Gastrocnemius medialis (tissue), 4 donors: ENCODE data around the gene ATXN1. TPM values are rescaled to one million over a fixed set of nuclear protein-coding genes. Genes with fewer than 3 reads are reported as not detected.

Experiments
- ATAC-seq, 2 donors: fragments of 150-250 bp; one replicate each; pipeline ENCODE4 v1.9.1; 2016
- DNase-seq, 2 donors: peaks; one replicate each; pipeline ENCODE4 v3.0.0-alpha.2; 2019
- H3K27ac ChIP-seq, 4 donors: fragments of 200-600 bp; sonication (generic); 1 replicate in 1 of 4; 2 replicates in 3 of 4; pipeline ENCODE4 v1.5.1; 2016 to 2018; ENCODE audit warnings: mild to moderate bottlenecking in 2 of 4, moderate library complexity in 1 of 4
- H3K27me3 ChIP-seq, 3 donors: fragments of 200-600 bp; sonication (generic) in 2 of 3; 1 replicate in 1 of 3; 2 replicates in 2 of 3; pipeline versions ENCODE4 v1.5.1 to v1.6.0; 2016 to 2019; ENCODE audit warnings: mild to moderate bottlenecking in 1 of 3, moderate library complexity in 1 of 3
- H3K36me3 ChIP-seq, 2 donors: fragments of 200-600 bp; sonication (generic) in 1 of 2; one replicate each; pipeline ENCODE4 v1.5.1; 2017 to 2018
- H3K4me1 ChIP-seq, 2 donors: fragments of 200-600 bp; sonication (generic) in 1 of 2; one replicate each; pipeline ENCODE4 v1.5.1; 2016 to 2017; ENCODE audit warnings: mild to moderate bottlenecking in 2 of 2
- H3K4me3 ChIP-seq, 4 donors: fragments of 200-600 bp; sonication (generic) in 3 of 4; 1 replicate in 1 of 4; 2 replicates in 3 of 4; pipeline ENCODE4 v1.5.1; 2016 to 2019; ENCODE audit warnings: mild to moderate bottlenecking in 2 of 4
- H3K9me3 ChIP-seq, 3 donors: fragments of 200-600 bp; sonication (generic) in 2 of 3; 1 replicate in 1 of 3; 2 replicates in 2 of 3; pipeline ENCODE4 v1.5.1; 2016 to 2019
- POLR2A ChIP-seq, 2 donors: fragments of 450-650 bp; IDR thresholded peaks; one replicate each; pipeline ENCODE4 v1.6.1; 2017; ENCODE audit warnings: antibody characterized with exemption in 2 of 2, mild to moderate bottlenecking in 2 of 2, moderate library complexity in 2 of 2
- in situ Hi-C, 4 donors: fragments of 200-750 bp; cut with MboI; loops; one replicate each; pipeline versions ENCODE4 v1.15.0 to v1.8.0; 2017; ENCODE audit warnings: low sequenced_read_pairs in 4 of 4
- intact Hi-C: fragments of 100-400 bp; cut with DNase I; formaldehyde crosslinking; loops from one replicate; pipeline ENCODE4 v1.15.1; 2023; ENCODE audit warnings: low total_unique reads
- total RNA-seq, 4 donors: library from RNA; depleted of rRNA; stranded (reverse); fragments of >200 nt; gene quantifications; one replicate each; pipeline versions ENCODE4 v1.1.0 to v1.2.3, GENCODE V29; 2016
- TF ChIP-seq, protein P1 (sequence below), 5 experiments: fragments of 450-650 bp in 3 of 5; fragments of 200-600 bp in 2 of 5; sonication (generic) in 2 of 5; IDR thresholded peaks in 4 of 5; conservative IDR thresholded peaks in 1 of 5; 1 replicate in 4 of 5; 2 replicates in 1 of 5; pipeline ENCODE4 v1.5.1; 2016 to 2019; ENCODE audit warnings: antibody characterized with exemption in 5 of 5, mild to moderate bottlenecking in 3 of 5, moderate library complexity in 3 of 5

ATXN1 gene
- total RNA-seq, 4 donors from 2014 or later: 21.8 to 42.9 (median 33.1) TPM

DNA sequence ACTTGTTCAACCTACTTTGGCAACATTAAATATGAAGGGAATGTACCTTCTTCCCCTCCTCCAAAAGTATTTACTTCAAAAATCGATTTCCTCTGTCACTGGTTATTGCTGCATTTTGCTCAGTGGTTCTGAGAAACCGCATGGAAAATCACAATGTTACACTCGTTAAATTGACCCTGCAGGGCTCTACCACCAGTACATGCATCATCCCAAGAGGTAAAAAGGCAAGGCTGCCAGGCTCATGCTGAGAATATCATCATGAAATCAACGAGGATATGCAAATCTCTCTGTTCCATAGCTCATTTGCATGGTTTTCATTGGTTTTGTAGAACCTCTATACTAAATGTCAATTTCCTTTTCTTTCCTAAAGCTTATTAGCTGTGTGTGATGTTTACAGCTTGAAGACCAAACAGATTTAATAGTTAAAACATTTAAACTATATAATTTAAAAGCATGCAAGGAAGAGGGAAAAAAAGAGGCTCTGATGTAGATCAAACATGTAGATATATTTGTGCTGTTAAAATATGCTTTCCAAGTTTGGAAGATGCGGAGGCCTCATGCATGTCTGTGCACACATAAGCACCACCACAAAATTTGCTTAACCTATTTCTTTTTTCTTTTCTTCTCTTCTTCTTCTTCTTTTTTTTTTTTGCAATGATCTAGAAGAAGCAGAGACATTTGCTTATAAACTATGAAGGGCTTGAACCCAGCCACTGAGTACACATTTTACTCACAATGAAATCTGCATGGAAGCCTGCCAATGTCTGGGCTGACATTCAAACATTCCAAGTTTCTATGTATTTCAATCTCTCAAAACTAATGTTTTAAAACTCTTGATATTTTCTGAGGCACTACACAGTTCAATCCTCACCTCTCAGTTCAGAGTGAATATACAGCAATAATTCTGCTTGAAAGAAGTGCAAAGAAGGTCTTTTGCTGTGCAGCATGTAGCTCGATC is 328.9 kb downstream of the ATXN1 start:
- Histone ChIP-seq H3K27me3 (no peaks in the 10 kb centered on the region), H3K4me1 (peaks cover 10 to 11% of the 10 kb centered on the region in 2 donors), H3K36me3 (no peaks in the 10 kb centered on the region), H3K4me3 (no peak overlapping the region), H3K9me3 (no peaks in the 10 kb centered on the region), H3K27ac (no peak overlapping the region)
- no peak for DNase-seq
- ATAC-seq: no peak
- intact Hi-C loops: no loop called here
- in situ Hi-C loops: no loop called here
- no peak for TF ChIP-seq POLR2A (IDR thresholded peaks at IDR 0.05)
- TF ChIP-seq, protein P1, sequence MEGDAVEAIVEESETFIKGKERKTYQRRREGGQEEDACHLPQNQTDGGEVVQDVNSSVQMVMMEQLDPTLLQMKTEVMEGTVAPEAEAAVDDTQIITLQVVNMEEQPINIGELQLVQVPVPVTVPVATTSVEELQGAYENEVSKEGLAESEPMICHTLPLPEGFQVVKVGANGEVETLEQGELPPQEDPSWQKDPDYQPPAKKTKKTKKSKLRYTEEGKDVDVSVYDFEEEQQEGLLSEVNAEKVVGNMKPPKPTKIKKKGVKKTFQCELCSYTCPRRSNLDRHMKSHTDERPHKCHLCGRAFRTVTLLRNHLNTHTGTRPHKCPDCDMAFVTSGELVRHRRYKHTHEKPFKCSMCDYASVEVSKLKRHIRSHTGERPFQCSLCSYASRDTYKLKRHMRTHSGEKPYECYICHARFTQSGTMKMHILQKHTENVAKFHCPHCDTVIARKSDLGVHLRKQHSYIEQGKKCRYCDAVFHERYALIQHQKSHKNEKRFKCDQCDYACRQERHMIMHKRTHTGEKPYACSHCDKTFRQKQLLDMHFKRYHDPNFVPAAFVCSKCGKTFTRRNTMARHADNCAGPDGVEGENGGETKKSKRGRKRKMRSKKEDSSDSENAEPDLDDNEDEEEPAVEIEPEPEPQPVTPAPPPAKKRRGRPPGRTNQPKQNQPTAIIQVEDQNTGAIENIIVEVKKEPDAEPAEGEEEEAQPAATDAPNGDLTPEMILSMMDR (IDR thresholded peaks at IDR 0.05 in 4 of 5, conservative IDR thresholded peaks at IDR 0.05 in 1 of 5): no peak

DNA sequence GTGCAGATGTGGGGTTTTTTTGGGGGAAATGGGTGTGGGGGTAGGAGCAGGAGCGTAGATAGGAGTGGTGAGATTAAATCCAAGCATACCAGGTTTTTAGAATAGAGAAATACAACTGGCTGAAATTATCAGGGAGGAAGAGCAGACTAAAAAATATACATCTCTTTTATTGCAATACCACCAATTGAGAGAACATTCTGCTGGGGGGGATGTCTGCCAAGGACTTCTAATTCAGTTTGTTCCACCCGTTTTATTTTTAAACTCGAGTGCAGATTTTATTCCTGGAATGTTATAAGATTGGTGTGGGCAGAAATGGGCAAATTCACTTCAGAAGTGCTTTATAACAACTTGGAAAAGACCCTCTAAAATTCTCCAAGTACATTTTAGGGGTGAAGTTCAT is 330.2 kb downstream of the ATXN1 start:
- Histone ChIP-seq H3K9me3 (no peaks in the 10 kb centered on the region), H3K4me3 (no peak overlapping the region), H3K27ac (no peak overlapping the region), H3K27me3 (no peaks in the 10 kb centered on the region), H3K4me1 (peaks cover 10 to 11% of the 10 kb centered on the region in 2 donors), H3K36me3 (no peaks in the 10 kb centered on the region)
- intact Hi-C loops: no loop called here
- TF ChIP-seq, protein P1 (IDR thresholded peaks at IDR 0.05 in 4 of 5, conservative IDR thresholded peaks at IDR 0.05 in 1 of 5): no peak
- TF ChIP-seq POLR2A (IDR thresholded peaks at IDR 0.05): no peak
- ATAC-seq (no peak), DNase-seq (no peak)
- in situ Hi-C loops: no loop called here

DNA sequence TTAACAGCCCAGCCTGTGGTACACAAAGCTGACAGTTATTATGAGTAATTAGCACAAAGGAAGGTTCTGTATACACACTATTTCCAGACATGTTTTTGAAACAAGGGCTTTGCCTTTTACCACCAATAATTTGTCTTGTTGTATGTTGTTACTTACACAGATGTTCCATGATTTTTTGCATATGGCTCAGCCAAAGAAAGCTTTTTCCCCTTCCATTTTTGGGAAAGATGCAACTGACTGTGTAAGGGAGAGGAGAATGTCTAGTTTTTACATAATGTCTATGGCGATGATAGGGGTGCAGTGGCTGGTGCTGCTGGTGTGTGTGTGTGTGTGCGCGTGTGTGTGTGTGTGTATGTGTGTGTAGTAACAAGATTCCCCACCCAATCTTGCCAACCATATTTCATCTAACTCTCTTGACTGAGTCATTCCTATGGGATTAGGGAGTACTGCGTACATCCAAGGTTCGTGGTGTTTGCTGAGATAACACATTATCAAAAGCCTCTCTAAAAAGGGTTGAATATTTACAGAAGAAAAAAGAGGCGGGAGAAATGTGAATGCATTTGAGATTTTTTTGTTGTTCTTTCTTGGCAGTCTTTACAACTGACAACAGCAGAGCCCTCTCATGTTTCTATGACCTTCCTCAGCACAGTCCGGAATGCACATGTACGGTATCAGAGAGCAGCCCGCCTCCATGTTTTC is 330.7 kb downstream of the ATXN1 start:
- no peak for TF ChIP-seq POLR2A (IDR thresholded peaks at IDR 0.05)
- TF ChIP-seq, protein P1 (IDR thresholded peaks at IDR 0.05 in 4 of 5, conservative IDR thresholded peaks at IDR 0.05 in 1 of 5): no peak
- no peaks in the 10 kb centered on the region for H3K36me3 ChIP-seq
- no peak overlapping the region for H3K4me3 ChIP-seq
- no peaks in the 10 kb centered on the region for H3K9me3 ChIP-seq
- H3K27ac ChIP-seq: no peak overlapping the region
- H3K4me1 ChIP-seq: peaks cover 10 to 11% of the 10 kb centered on the region in 2 donors
- intact Hi-C loops: no loop called here
- no peaks in the 10 kb centered on the region for H3K27me3 ChIP-seq
- no peak for DNase-seq
- no peak for ATAC-seq
- in situ Hi-C loops: no loop called here

DNA sequence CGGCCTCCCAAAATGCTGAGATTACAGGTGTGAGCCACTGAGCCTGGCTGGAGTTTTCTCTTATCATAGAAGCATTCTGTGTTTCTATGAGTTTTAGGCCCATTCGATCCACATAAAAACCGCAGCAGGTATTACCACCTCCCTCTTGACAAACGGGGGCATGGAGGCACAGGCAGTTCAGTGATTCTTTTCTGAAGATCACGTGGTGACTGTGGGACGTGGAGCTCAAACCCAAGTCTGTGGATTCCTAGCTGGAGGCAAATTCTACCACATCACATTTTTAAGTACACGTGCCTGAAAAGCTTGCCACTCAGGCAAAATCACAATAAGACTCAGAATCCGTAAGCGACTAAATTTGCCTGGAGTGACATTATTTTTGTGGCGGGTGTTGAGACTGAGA is 331.6 kb downstream of the ATXN1 start:
- H3K27me3 ChIP-seq: no peaks in the 10 kb centered on the region
- H3K4me3 ChIP-seq: no peak overlapping the region
- no peak for TF ChIP-seq POLR2A (IDR thresholded peaks at IDR 0.05)
- TF ChIP-seq, protein P1 (IDR thresholded peaks at IDR 0.05 in 4 of 5, conservative IDR thresholded peaks at IDR 0.05 in 1 of 5): no peak
- H3K4me1 ChIP-seq: peaks cover 10 to 11% of the 10 kb centered on the region in 2 donors
- H3K36me3 ChIP-seq: no peaks in the 10 kb centered on the region
- in situ Hi-C loops (no loop called here), intact Hi-C loops (no loop called here)
- no peak overlapping the region for H3K27ac ChIP-seq
- no peaks in the 10 kb centered on the region for H3K9me3 ChIP-seq
- DNase-seq (no peak), ATAC-seq (no peak)
